ENCODE results near the gene MT1A. TPM values are rescaled to one million over a fixed set of nuclear protein-coding genes. Genes with fewer than 3 reads are reported as not detected.
A peak's percentile ranks its signal among the peaks of the same experiment; 100 is the strongest.

MT1A gene
- total RNA-seq, 1 donor from 2014 or later = not detected

DNA sequence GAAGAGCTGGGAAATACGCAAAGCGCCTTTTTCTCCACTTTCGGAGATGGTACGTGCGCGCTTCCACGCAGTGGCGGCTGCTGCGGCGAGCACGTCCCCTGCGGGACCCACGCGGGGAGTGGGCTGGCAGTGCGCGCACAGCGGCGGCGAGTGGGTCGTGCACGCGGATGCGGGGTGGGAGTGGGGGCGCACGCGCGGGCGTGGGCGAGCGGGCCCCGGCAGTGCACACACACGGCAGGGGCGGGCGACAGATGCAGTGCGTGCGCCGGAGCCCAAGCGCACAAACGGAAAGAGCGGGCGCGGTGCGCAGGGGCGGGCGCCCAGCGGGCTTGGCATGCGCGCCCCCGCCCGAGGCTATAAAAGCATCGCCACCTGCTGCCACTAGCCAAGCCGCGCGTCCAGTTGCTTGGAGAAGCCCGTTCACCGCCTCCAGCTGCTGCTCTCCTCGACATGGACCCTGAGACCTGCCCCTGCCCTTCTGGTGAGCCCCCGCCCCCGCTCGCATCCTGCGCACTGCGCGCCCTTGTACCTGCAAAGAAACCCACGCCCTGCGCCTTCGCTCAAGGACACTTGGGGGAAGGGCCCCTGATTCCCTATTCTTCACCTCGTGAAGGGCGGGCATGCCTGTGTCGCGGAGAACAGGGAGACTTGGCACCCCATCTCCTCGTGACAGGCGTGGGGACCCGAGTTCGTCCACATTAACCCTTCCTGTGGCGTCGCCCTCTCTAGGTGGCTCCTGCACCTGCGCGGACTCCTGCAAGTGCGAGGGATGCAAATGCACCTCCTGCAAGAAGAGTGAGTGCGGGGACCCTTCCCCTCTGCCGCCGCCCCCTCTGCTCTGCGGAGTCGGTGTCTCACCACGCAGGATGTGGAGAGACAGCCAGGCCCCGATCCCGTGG is 49.1 kb upstream of the MT1A start, which contains the start of gene MT3:
MT3 (plus strand) TSS at position 388 of the 899 bp plus-strand sequence; CDS start at position 451, 63 bp downstream.
- FAIRE-seq (no peak), DNase-seq (ENCODE audit: low read depth) (no peak)
- TF ChIP-seq EZH2 (IDR thresholded peaks at IDR 0.05; ENCODE audit: insufficient read depth, low read length) (peak; percentile 58), CTCF (IDR thresholded peaks at IDR 0.05; ENCODE audit: insufficient read depth, low read depth, low read length) (no peak)
- no peaks in the 10 kb centered on the region for H4K20me1 ChIP-seq (ENCODE audit: insufficient read depth, low read length)
- no peak within 1 kb of the TSS for H3K27ac Mint-ChIP-seq (ENCODE audit: unreplicated experiment)
- H3K4me2 ChIP-seq (ENCODE audit: low read length) = peak within 1 kb of the TSS; percentile 82
- peak within 1 kb of the TSS; percentile 39 for H3K4me3 ChIP-seq (ENCODE audit: insufficient read depth, low read depth, low read length)
- H2AFZ ChIP-seq (ENCODE audit: low read depth, low read length) = peak within 1 kb of the TSS; percentile 60
- H3K27ac ChIP-seq (ENCODE audit: low read depth, low read length) = no peak within 1 kb of the TSS
- H3K9me3 ChIP-seq (ENCODE audit: insufficient read depth, low read depth, low read length) = no peaks in the 10 kb centered on the region
- peaks cover 37% of the 10 kb centered on the region for H3K27me3 ChIP-seq (ENCODE audit: insufficient read depth, low read length)
- H3K4me3 Mint-ChIP-seq (ENCODE audit: unreplicated experiment) = peak within 1 kb of the TSS; percentile 77
- peaks cover 6% of the 10 kb centered on the region for H3K9me3 Mint-ChIP-seq (ENCODE audit: unreplicated experiment)
- no peaks in the 10 kb centered on the region for H3K36me3 ChIP-seq (ENCODE audit: insufficient read depth, low read length)
- H3K79me2 ChIP-seq (ENCODE audit: insufficient read depth, low read length) = no peaks in the 10 kb centered on the region
- H3K36me3 Mint-ChIP-seq (ENCODE audit: low read depth, unreplicated experiment) = no peaks in the 10 kb centered on the region
- peaks cover 2% of the 10 kb centered on the region for H3K4me1 Mint-ChIP-seq (ENCODE audit: low read depth, unreplicated experiment)
- peaks cover 80% of the 10 kb centered on the region for H3K27me3 Mint-ChIP-seq (ENCODE audit: low read depth, unreplicated experiment)
- peaks cover 10% of the 10 kb centered on the region for H3K4me1 ChIP-seq (ENCODE audit: insufficient read depth, low read length)
- H3K9ac ChIP-seq (ENCODE audit: low read length) = no peak within 1 kb of the TSS

- H3K4me3 ChIP-seq (ENCODE audit: insufficient read depth, low read depth, low read length) = no peak overlapping the region
- no peaks in the 10 kb centered on the region for H3K36me3 ChIP-seq (ENCODE audit: insufficient read depth, low read length)
- no peak for TF ChIP-seq EZH2 (IDR thresholded peaks at IDR 0.05; ENCODE audit: insufficient read depth, low read length)
- no peak for TF ChIP-seq CTCF (IDR thresholded peaks at IDR 0.05; ENCODE audit: insufficient read depth, low read depth, low read length)
- DNase-seq (ENCODE audit: low read depth) = no peak
- no peaks in the 10 kb centered on the region for H3K79me2 ChIP-seq (ENCODE audit: insufficient read depth, low read length)
- no peaks in the 10 kb centered on the region for H4K20me1 ChIP-seq (ENCODE audit: insufficient read depth, low read length)
- Mint-ChIP-seq H3K4me1 (ENCODE audit: low read depth, unreplicated experiment) (peaks cover 2% of the 10 kb centered on the region), H3K4me3 (ENCODE audit: unreplicated experiment) (no peak overlapping the region), H3K9me3 (ENCODE audit: unreplicated experiment) (peaks cover 6% of the 10 kb centered on the region), H3K27ac (ENCODE audit: unreplicated experiment) (no peak overlapping the region), H3K27me3 (ENCODE audit: low read depth, unreplicated experiment) (peaks cover 69% of the 10 kb centered on the region), H3K36me3 (ENCODE audit: low read depth, unreplicated experiment) (no peaks in the 10 kb centered on the region)
- no peak overlapping the region for H2AFZ ChIP-seq (ENCODE audit: low read depth, low read length)
- H3K27me3 ChIP-seq (ENCODE audit: insufficient read depth, low read length) = peaks cover 34% of the 10 kb centered on the region
- no peak for FAIRE-seq
- H3K4me2 ChIP-seq (ENCODE audit: low read length) = no peak overlapping the region
- H3K27ac ChIP-seq (ENCODE audit: low read depth, low read length) = no peak overlapping the region
- H3K9me3 ChIP-seq (ENCODE audit: insufficient read depth, low read depth, low read length) = no peaks in the 10 kb centered on the region
- no peak overlapping the region for H3K9ac ChIP-seq (ENCODE audit: low read length)
- H3K4me1 ChIP-seq (ENCODE audit: insufficient read depth, low read length) = peaks cover 10% of the 10 kb centered on the region
Observed at GRCh38 chr16:56591377-56592060, 46.9 kb upstream of the MT1A start.
